ENCODE results near the gene EIF6.
"Not testable (repeated sequence)": the region's sequence is repeated elsewhere in the genome, so short reads cannot be mapped to it uniquely, and the experiment has no call there.

DNA sequence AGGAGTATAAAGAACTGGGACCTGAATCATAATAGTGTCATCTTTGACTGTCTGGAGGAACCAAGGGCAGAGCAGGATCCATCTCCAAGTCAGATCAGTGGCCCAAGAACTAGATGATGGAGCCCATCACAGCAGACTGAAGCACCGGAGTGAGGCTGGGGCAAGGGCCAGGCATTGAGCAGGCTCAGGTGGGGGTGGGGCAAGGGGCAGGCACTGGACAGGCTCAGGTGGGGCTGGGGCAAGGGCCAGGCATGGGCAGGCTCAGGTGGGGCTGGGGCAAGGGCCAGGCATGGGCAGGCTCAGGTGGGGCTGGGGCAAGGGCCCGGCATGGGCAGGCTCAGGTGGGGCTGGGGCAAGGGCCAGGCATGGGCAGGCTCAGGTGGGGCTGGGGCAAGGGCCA, 32.0 kb downstream of the EIF6 start:
- TF ChIP-seq, protein P1, sequence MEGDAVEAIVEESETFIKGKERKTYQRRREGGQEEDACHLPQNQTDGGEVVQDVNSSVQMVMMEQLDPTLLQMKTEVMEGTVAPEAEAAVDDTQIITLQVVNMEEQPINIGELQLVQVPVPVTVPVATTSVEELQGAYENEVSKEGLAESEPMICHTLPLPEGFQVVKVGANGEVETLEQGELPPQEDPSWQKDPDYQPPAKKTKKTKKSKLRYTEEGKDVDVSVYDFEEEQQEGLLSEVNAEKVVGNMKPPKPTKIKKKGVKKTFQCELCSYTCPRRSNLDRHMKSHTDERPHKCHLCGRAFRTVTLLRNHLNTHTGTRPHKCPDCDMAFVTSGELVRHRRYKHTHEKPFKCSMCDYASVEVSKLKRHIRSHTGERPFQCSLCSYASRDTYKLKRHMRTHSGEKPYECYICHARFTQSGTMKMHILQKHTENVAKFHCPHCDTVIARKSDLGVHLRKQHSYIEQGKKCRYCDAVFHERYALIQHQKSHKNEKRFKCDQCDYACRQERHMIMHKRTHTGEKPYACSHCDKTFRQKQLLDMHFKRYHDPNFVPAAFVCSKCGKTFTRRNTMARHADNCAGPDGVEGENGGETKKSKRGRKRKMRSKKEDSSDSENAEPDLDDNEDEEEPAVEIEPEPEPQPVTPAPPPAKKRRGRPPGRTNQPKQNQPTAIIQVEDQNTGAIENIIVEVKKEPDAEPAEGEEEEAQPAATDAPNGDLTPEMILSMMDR (IDR thresholded peaks at IDR 0.05) = not testable (repeated sequence)
- TF ChIP-seq POLR2A (IDR thresholded peaks at IDR 0.05) = not testable (repeated sequence)
